Astrocyte of the spinal cord (primary cell): ENCODE measurements around the gene RNF5.
A peak's percentile ranks its signal among the peaks of the same experiment; 100 is the strongest.
"Not testable (repeated sequence)": the region's sequence is repeated elsewhere in the genome, so short reads cannot be mapped to it uniquely, and the experiment has no call there.

ENCODE experiments used
- DNase-seq: peaks from one replicate; pipeline ENCODE4 v3.0.0; 2011; ENCODE audit warnings: low read depth, low spot score
- H3K4me3 ChIP-seq: 2 replicates; pipeline ENCODE4 v1.5.1; 2011; ENCODE audit warnings: low read depth, mild to moderate bottlenecking, low read length, moderate library complexity
- in situ Hi-C: cut with HindIII; loops from 2 replicates; pipeline ENCODE4 v1.10.0; 2017; ENCODE audit warnings: low sequenced_read_pairs
- TF ChIP-seq, protein P1 (sequence below): IDR thresholded peaks from 2 replicates; pipeline ENCODE4 v1.5.1; 2012; ENCODE audit warnings: low read depth, mild to moderate bottlenecking, low read length, inconsistent platforms

RNF5 gene

DNA sequence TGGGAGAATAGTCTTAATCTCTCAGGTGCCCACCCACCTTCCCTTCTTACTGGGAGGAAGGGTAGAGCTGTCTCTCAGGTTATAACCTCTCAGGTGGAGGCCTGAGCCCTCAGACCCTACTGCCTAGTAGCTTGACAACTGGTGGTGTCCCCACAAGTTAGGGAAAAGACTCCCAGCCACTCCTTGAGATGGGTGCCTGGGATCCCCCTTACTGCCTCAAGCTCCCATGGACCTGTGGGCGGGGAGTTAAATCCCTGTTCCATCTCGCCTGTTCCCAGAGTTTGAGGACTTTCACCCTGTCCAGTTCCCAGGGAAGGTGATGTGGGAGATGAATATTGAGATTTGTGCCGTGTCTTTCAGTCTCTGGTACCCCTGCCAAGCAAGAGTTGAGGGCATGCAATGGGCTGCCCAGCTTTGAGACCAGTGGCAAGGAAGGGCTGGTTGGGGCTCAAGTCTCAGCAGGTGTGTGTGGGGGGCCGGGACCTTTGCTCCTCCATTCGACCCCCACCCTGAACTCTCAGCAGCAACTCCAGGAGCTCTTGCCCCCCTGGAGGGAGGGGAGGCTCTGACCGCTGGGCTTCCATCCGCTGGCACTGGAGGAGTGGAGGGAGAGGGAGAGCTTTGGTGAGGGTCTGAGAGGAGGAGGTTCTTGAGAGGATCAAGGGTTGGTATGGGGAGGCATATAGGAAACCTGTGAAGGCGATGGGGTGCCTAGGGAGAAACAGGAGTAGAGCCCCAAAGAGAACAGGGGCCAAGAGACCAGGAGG is 12.9 kb downstream of the RNF5 start:
- no peak for DNase-seq
- in situ Hi-C loops, result no loop called here
- TF ChIP-seq, protein P1, sequence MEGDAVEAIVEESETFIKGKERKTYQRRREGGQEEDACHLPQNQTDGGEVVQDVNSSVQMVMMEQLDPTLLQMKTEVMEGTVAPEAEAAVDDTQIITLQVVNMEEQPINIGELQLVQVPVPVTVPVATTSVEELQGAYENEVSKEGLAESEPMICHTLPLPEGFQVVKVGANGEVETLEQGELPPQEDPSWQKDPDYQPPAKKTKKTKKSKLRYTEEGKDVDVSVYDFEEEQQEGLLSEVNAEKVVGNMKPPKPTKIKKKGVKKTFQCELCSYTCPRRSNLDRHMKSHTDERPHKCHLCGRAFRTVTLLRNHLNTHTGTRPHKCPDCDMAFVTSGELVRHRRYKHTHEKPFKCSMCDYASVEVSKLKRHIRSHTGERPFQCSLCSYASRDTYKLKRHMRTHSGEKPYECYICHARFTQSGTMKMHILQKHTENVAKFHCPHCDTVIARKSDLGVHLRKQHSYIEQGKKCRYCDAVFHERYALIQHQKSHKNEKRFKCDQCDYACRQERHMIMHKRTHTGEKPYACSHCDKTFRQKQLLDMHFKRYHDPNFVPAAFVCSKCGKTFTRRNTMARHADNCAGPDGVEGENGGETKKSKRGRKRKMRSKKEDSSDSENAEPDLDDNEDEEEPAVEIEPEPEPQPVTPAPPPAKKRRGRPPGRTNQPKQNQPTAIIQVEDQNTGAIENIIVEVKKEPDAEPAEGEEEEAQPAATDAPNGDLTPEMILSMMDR, result no peak
- H3K4me3 ChIP-seq, result peak overlapping the region; percentile 76

DNA sequence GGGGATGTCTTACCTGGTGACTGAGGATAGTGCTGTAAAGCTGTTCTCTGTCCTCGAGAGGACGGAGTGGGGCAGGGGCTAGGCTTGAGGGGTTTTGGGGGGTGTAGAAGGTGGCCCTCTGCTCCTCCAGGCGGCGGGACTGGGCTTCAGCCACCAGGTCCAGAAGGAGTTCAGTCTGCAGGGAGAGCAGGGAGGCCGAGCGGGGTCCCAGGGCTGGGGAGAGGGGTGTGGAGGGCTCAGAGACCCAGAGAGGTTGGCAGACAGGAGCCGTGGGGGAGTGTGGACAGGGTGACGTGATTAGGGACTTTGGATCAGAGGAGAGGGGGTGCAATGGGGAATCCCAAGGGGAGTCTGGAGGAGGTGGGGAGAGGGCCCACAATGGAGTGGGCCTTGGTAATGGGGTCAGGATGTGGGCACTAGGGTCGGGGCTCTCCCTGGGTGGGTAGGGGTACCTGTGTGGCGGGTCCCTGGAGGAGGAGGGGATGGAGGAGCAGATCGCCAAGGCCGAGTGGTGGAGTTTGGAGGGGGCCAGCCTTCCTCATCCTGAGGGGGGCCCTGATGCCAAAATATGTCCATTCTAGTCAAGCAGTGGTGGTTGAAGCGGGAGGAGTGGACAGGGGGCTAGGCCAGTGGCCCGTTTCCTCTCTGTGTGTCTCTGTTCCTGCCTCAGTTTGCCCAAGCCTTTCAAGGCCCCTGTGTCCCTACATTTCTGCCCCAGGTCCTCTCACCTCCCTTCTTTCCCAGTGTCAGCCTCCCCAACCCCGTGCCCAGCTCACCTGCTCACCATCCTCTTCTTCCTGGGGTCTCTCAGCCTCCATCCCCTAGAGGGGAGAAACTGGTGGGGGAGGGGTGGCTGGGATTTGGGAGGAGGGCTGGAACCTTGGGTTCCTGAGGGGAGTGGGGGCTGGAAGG is 13.7 kb downstream of the RNF5 start:
- H3K4me3 ChIP-seq, result no peak overlapping the region
- in situ Hi-C loops, result no loop called here
- TF ChIP-seq, protein P1, result no peak
- DNase-seq, result no peak

DNA sequence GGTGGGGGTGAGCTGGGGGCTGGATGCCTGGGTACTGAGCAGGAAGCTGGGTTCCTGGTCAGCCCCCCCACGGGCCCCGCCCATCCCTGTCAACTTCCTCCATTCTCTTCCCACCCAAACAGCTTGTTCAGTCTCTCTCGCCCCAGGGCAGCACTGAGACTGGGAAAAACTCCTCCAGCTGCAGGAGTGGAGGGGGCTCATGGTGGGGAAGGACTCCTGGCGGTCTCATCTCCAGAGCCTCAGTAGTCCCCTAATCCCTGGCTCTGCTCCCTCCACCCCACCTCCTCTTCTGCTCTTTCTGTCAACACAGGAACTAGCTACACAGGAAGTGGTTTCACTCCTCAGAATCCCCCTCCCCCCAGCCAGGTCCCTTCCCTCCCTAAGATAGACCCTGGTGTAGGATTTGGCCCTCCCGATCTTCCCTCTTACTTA is 14.4 kb downstream of the RNF5 start, which contains the start of gene GPSM3:
TSS of gene GPSM3 (minus strand) at position 36 of the 432 bp plus-strand sequence. CDS start 130 bp downstream, outside the sequence.
- TF ChIP-seq, protein P1, result no peak
- DNase-seq, result no peak
- H3K4me3 ChIP-seq, result no peak within 1 kb of the TSS
- in situ Hi-C loops, result no loop called here

DNA sequence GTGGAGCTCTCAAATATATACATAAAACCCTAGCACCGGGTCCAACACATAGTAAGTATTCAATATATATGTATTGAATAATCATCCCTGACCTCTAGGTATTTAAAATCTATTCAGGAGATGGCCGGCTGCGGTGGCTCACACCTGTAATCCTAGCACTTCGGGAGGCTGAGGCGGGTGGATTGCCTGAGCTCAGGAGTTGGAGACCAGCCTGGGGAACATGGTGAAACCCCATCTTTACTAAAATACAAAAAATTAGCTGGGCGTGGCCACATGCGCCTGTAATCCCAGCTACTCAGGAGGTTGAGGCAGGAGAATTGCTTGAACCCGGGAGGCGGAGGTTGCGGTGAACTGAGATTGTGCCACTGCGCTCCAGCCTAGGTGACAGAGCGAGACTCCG is 14.9 kb downstream of the RNF5 start:
- in situ Hi-C loops, H3K4me3 ChIP-seq, DNase-seq: not testable (repeated sequence)

DNA sequence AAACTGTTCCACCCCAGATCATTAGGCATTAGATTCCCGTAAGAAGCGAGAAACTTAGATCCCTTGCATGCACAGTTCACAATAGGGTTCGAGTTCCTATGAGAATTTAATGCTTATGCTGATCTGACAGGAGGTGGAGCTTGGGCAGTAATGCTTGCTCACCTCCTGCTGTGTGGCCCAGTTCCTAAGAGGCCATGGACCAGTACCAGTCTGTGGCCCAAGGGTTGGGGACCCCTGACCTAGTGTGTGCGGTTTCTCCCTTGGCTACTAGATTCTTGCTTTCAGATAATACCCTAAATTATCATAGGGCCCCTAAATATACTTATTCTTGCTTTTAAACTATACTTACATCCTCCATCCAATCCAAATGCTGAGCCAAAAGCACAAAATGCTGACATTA is 16.2 kb downstream of the RNF5 start:
- H3K4me3 ChIP-seq, result no peak overlapping the region
- in situ Hi-C loops, result no loop called here
- TF ChIP-seq, protein P1, result no peak
- no peak for DNase-seq

DNA sequence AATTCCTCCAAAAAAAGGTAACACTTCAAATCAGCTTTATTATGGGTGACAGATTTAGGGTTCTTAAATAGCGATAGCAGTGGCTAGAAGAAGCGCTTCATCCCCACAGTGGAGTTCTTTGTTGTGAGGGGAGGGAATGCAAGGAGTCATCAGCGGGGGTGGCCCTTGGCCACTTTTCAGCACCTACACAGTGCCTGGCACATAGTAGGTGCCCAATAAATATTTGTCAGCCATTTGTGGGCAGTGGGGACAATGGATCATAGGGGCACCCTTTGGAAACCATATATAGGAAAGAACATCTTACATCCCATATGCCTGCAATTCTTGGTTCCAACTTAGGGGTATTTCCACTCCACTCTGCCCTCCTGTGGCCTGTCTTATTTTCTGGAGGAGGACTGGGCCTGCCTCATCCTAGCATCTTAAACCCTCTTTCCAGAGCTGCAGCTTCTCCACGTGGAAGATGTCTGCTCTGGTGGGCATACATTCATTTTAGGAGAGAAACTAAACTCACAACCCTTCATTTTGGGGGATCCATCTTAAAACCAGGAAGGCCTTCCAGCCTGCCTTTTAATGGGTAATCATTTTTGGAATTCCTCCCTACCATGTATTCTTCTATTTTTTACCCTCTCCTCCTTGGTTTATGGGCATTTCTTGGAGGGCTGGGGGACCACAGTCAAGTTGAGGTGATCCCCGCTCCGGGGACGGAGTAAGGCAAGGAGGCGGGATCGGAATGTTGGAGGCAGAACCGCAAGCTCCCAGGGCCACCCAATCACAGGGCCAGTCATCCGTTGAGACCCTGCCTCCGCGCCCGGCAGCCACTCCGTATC is 16.8 kb downstream of the RNF5 start:
- peak; percentile 67 for DNase-seq
- in situ Hi-C loops, result no loop called here
- H3K4me3 ChIP-seq, result peak overlapping the region; percentile 36
- TF ChIP-seq, protein P1, result peak; percentile 68
